ENCODE measurements around the gene SERPINF2. TPM values are rescaled to one million over a fixed set of nuclear protein-coding genes. Genes with fewer than 3 reads are reported as not detected.
"Not testable (repeated sequence)": the region's sequence is repeated elsewhere in the genome, so short reads cannot be mapped to it uniquely, and the experiment has no call there.

SERPINF2 gene
- polyA plus RNA-seq, 10 donors = 0.35 to 2.1 (median 1.1) TPM

GRCh38 chr17:1789936-1790335, 47.3 kb downstream of the SERPINF2 start:
- DNase-seq = no peak

DNA sequence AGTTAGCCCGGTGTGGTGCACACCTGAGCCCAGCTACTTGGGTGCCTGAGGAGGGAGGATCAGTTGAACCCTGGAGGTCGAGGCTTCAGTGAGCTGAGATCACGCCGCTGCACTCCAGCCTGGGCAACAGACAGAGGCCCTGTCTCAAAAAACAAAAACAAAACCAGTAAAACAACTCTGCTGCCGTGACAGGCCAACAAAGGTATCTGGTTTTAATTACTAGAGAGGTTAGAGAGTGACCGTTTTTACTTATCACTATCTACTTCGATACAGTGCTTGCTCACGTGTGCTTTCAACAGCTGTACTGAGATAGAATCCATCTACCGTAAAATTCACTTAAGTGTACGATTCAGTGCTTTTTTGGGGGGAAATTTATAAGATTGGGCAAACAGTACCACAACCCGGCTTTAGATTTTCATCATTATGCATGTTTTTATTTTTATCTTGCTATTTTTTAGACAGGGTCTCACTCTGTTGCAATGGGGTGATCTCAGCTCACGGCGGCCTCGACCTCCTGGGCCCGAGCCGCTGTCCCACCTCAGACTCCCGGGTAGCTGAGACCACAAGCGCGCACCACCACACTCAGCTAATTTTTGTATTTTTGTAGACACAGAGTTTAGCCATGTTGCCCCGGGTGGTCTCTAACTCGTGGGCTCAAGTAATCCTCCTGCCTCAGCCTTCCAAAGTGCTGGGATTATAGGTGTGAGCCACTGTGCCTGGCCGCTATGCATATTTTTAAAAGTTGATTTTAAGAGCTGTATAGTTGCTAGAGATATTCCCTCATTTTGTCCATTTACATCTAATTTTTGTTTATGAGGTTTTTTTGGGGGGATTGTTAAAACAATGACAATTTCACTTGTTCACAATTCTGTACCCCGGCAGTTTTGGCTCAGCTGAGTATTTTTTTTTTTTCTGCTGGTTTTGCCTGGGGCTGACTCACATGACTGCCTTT, 50.1 kb downstream of the SERPINF2 start:
- no peak for DNase-seq

GRCh38 chr17:1793447-1793806, 50.8 kb downstream of the SERPINF2 start:
- DNase-seq = no peak

DNA sequence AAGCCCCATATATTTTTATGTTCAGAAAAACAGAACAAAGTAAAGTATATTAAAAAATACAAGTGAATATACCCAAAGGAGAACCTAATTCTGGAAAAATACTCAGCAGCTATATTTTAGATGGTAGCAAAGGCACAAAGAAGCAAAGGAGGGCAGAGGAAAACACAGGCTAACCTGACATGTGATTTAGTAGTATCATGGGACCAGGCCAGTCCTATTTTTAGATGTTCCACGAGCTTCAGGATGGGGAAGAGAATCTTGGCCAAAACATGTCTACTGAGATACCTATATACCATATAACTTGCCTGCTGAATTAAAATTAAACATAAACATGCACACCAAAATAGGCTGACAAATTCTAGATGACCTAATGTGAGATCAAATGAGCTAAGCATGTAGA, 54.1 kb downstream of the SERPINF2 start:
- peak; percentile 41 to 57 (median 41) for DNase-seq

- DNase-seq = no peak
These were observed 54.7 kb downstream of the SERPINF2 start for GRCh38 chr17:1797323-1797722.

- DNase-seq = not testable (repeated sequence)
These were observed 55.2 kb downstream of the SERPINF2 start for GRCh38 chr17:1797846-1798245.

- DNase-seq = no peak
These were observed 57.6 kb downstream of the SERPINF2 start for GRCh38 chr17:1800240-1800639.

GRCh38 chr17:1800712-1801111, 58.0 kb downstream of the SERPINF2 start:
- DNase-seq = peak in 1 of 3 donors; percentile 56

- DNase-seq = no peak
These were observed 59.8 kb downstream of the SERPINF2 start for GRCh38 chr17:1802429-1802828.

GRCh38 chr17:1803280-1803679, 60.6 kb downstream of the SERPINF2 start:
- no peak for DNase-seq

Other genes with a start within 250 kb of the SERPINF2 start
- gene INPP5K, start 226.3 kb upstream of the SERPINF2 start, polyA plus RNA-seq (ENCODE audit: insufficient read length in 10 of 10) = 10 to 100 TPM; 16.1 to 27.7 (median 25.1) TPM
- gene PITPNA, start 180.1 kb upstream of the SERPINF2 start, polyA plus RNA-seq (ENCODE audit: insufficient read length in 10 of 10) = 10 to 100 TPM; 23.2 to 35.8 (median 28.1) TPM
- gene SLC43A2, start 114.0 kb upstream of the SERPINF2 start, polyA plus RNA-seq (ENCODE audit: insufficient read length in 10 of 10) = 1 to 10 TPM; 2.9 to 6.3 (median 3.6) TPM
- 1 to 10 TPM; 5.3 to 9.8 (median 7.0) TPM for gene SCARF1, start 97.1 kb upstream of the SERPINF2 start, polyA plus RNA-seq (ENCODE audit: insufficient read length in 10 of 10)
- 1 to 10 TPM; 2.9 to 5.6 (median 3.7) TPM for gene RILP, start 93.0 kb upstream of the SERPINF2 start, polyA plus RNA-seq (ENCODE audit: insufficient read length in 10 of 10)
- 100 to 1,000 TPM; 180 to 217 (median 189) TPM for gene PRPF8, start 58.0 kb upstream of the SERPINF2 start, polyA plus RNA-seq (ENCODE audit: insufficient read length in 10 of 10)
- 10 to 100 TPM in 1 of 10 donors, 1 to 10 TPM in 9; 3.9 to 11.3 (median 5.2) TPM for gene TLCD2, start 32.5 kb upstream of the SERPINF2 start, polyA plus RNA-seq (ENCODE audit: insufficient read length in 10 of 10)
- 10 to 100 TPM in 9 of 10 donors, 1 to 10 TPM in 1; 6.4 to 16.6 (median 11.5) TPM for gene WDR81, start 18.2 kb upstream of the SERPINF2 start, polyA plus RNA-seq (ENCODE audit: insufficient read length in 10 of 10)
- 100 to 1,000 TPM; 241 to 389 (median 322) TPM for gene SERPINF1, start 19.2 kb downstream of the SERPINF2 start, polyA plus RNA-seq (ENCODE audit: insufficient read length in 10 of 10)
- 10 to 100 TPM in 1 of 10 donors, 1 to 10 TPM in 9; 5.4 to 10.2 (median 7.4) TPM for gene SMYD4, start 87.0 kb downstream of the SERPINF2 start, polyA plus RNA-seq (ENCODE audit: insufficient read length in 10 of 10)
- 10 to 100 TPM; 45.1 to 68.1 (median 53.8) TPM for gene RPA1, start 87.1 kb downstream of the SERPINF2 start, polyA plus RNA-seq (ENCODE audit: insufficient read length in 10 of 10)

Data from muscle of back (tissue), 11 donors.